ENCODE results near the gene BBS9.
A peak's percentile ranks its signal among the peaks of the same experiment; 100 is the strongest.
"Not testable (repeated sequence)": the region's sequence is repeated elsewhere in the genome, so short reads cannot be mapped to it uniquely, and the experiment has no call there.

BBS9 gene

GRCh38 chr7:33509206-33509605 is 379.8 kb downstream of the BBS9 start:
- DNase-seq, result no peak

- no peak for DNase-seq
Observed at GRCh38 chr7:33511778-33512177, 382.4 kb downstream of the BBS9 start.

- no peak for DNase-seq
Observed at GRCh38 chr7:33516568-33516967, 387.2 kb downstream of the BBS9 start.

- DNase-seq, result no peak
Observed at GRCh38 chr7:33517191-33517590, 387.8 kb downstream of the BBS9 start.

- not testable (repeated sequence) for DNase-seq
Observed at GRCh38 chr7:33527008-33527407, 397.6 kb downstream of the BBS9 start.

- not testable (repeated sequence) for DNase-seq
Observed at GRCh38 chr7:33527613-33528012, 398.2 kb downstream of the BBS9 start.

GRCh38 chr7:33529070-33529469 is 399.7 kb downstream of the BBS9 start:
- no peak for DNase-seq

- DNase-seq, result no peak
Observed at GRCh38 chr7:33530664-33531063, 401.3 kb downstream of the BBS9 start.

GRCh38 chr7:33531888-33532287 is 402.5 kb downstream of the BBS9 start:
- DNase-seq, result no peak

- DNase-seq, result no peak
Observed at GRCh38 chr7:33534833-33535232, 405.5 kb downstream of the BBS9 start.

- no peak for DNase-seq
Observed at GRCh38 chr7:33535989-33536388, 406.6 kb downstream of the BBS9 start.

- no peak for DNase-seq
Observed at GRCh38 chr7:33536398-33537103, 407.2 kb downstream of the BBS9 start.

- no peak for DNase-seq
Observed at GRCh38 chr7:33537104-33537477, 407.7 kb downstream of the BBS9 start.

- DNase-seq, result no peak
Observed at GRCh38 chr7:33539198-33539597, 409.8 kb downstream of the BBS9 start.

GRCh38 chr7:33539659-33540400 is 410.5 kb downstream of the BBS9 start:
- no peak for DNase-seq

GRCh38 chr7:33547880-33548279 is 418.5 kb downstream of the BBS9 start:
- DNase-seq, result no peak

- DNase-seq, result no peak
Observed at GRCh38 chr7:33550363-33550762, 421.0 kb downstream of the BBS9 start.

- no peak for DNase-seq
Observed at GRCh38 chr7:33550979-33551378, 421.6 kb downstream of the BBS9 start.

- DNase-seq, result peak; percentile 34
Observed at GRCh38 chr7:33554046-33554445, 424.7 kb downstream of the BBS9 start.

GRCh38 chr7:33554576-33554975 is 425.2 kb downstream of the BBS9 start:
- DNase-seq, result no peak

GRCh38 chr7:33556472-33556871 is 427.1 kb downstream of the BBS9 start:
- no peak for DNase-seq

GRCh38 chr7:33558549-33559323 is 429.4 kb downstream of the BBS9 start:
- DNase-seq, result no peak

GRCh38 chr7:33559324-33559710 is 430.0 kb downstream of the BBS9 start:
- no peak for DNase-seq

- peak; percentile 29 for DNase-seq
Observed at GRCh38 chr7:33562996-33563395, 433.6 kb downstream of the BBS9 start.

Measured in HCEC 1CT (cell line).